Left ventricle myocardium inferior (tissue), 1 donor: ENCODE measurements around the gene SH3BP1. TPM values are rescaled to one million over a fixed set of nuclear protein-coding genes. Genes with fewer than 3 reads are reported as not detected.

Experiments
- DNase-seq: peaks from one replicate; pipeline ENCODE4 v3.0.0-alpha.2; 2020
- H3K27ac ChIP-seq: fragments of 200-600 bp; replicated peaks from 2 replicates; pipeline ENCODE4 v1.8.0; 2021
- H3K27me3 ChIP-seq: fragments of 200-600 bp; 2 replicates; pipeline ENCODE4 v1.8.0; 2021; ENCODE audit warnings: low read depth
- H3K36me3 ChIP-seq: fragments of 200-600 bp; 2 replicates; pipeline ENCODE4 v1.8.0; 2021
- H3K4me1 ChIP-seq: fragments of 200-600 bp; 2 replicates; pipeline ENCODE4 v1.8.0; 2021
- H3K4me3 ChIP-seq: fragments of 200-600 bp; 2 replicates; pipeline ENCODE4 v1.8.0; 2021; ENCODE audit warnings: mild to moderate bottlenecking, moderate library complexity
- H3K9me3 ChIP-seq: fragments of 200-600 bp; replicated peaks from 2 replicates; pipeline ENCODE4 v1.8.0; 2021
- CTCF ChIP-seq: fragments of 200-600 bp; IDR thresholded peaks from 2 replicates; pipeline ENCODE4 v1.8.0; 2021; ENCODE audit warnings: antibody characterized with exemption, mild to moderate bottlenecking, borderline replicate concordance
- intact Hi-C: fragments of 100-400 bp; cut with micrococcal nuclease; formaldehyde crosslinking; loops from one replicate; pipeline ENCODE4 v1.11.0; 2022
- total RNA-seq: library from RNA; stranded (reverse); fragmentation: NEBNext Ultra II Directional; extraction: Animal tissue kit (Norgen Biotek cat#: 25700); gene quantifications from one replicate; pipeline ENCODE4 v1.2.1, GENCODE V29; 2021
- donor health status: DM: no; HTN: yes; CAD: no; lungs with severe emphysema.

The SH3BP1 gene
- total RNA-seq, 1 donor from 2014 or later: 2.5 TPM

- Histone ChIP-seq H3K27me3 (peaks cover 16% of the 10 kb centered on the region), H3K36me3 (no peaks in the 10 kb centered on the region), H3K9me3 (no peaks in the 10 kb centered on the region), H3K4me1 (peaks cover 36% of the 10 kb centered on the region), H3K27ac (peak overlapping the region; percentile 52), H3K4me3 (peak overlapping the region; percentile 68)
- no peak for TF ChIP-seq CTCF
- no peak for DNase-seq
- intact Hi-C loops: loop anchor here (10.0 kb wide), 1 partner anchor 154 kb away; no protein-coding TSS in a partner anchor
These were observed 1.4 kb downstream of the SH3BP1 start for GRCh38 chr22:37640591-37641560.

- intact Hi-C loops: loop anchor here (10.0 kb wide), 1 partner anchor 153 kb away; no protein-coding TSS in a partner anchor
- DNase-seq: no peak
- TF ChIP-seq CTCF: no peak
- Histone ChIP-seq H3K36me3 (no peaks in the 10 kb centered on the region), H3K9me3 (no peaks in the 10 kb centered on the region), H3K27ac (no peak overlapping the region), H3K4me3 (no peak overlapping the region), H3K4me1 (peaks cover 36% of the 10 kb centered on the region), H3K27me3 (peaks cover 16% of the 10 kb centered on the region)
These were observed 2.1 kb downstream of the SH3BP1 start for GRCh38 chr22:37641561-37641949.

- Histone ChIP-seq H3K4me3 (no peak overlapping the region), H3K9me3 (no peaks in the 10 kb centered on the region), H3K36me3 (no peaks in the 10 kb centered on the region), H3K27ac (no peak overlapping the region), H3K4me1 (peaks cover 34% of the 10 kb centered on the region), H3K27me3 (peaks cover 16% of the 10 kb centered on the region)
- intact Hi-C loops: loop anchor here (10.0 kb wide), 1 partner anchor 151 kb away; no protein-coding TSS in a partner anchor
- peak; percentile 87 for DNase-seq
- peak; percentile 97 for TF ChIP-seq CTCF
These were observed 3.9 kb downstream of the SH3BP1 start for GRCh38 chr22:37643225-37643847.

GRCh38 chr22:37647317-37647716, 7.8 kb downstream of the SH3BP1 start:
- no peak for DNase-seq
- Histone ChIP-seq H3K4me3 (no peak overlapping the region), H3K4me1 (peaks cover 8% of the 10 kb centered on the region), H3K27me3 (no peaks in the 10 kb centered on the region), H3K27ac (no peak overlapping the region), H3K36me3 (no peaks in the 10 kb centered on the region), H3K9me3 (no peaks in the 10 kb centered on the region)
- intact Hi-C loops: loop anchor here (10.0 kb wide), 1 partner anchor 147 kb away; no protein-coding TSS in a partner anchor
- TF ChIP-seq CTCF: no peak

- intact Hi-C loops: loop anchor here (10.0 kb wide), 1 partner anchor 147 kb away; no protein-coding TSS in a partner anchor
- Histone ChIP-seq H3K36me3 (no peaks in the 10 kb centered on the region), H3K27me3 (no peaks in the 10 kb centered on the region), H3K4me1 (peaks cover 8% of the 10 kb centered on the region), H3K4me3 (no peak overlapping the region), H3K9me3 (no peaks in the 10 kb centered on the region), H3K27ac (no peak overlapping the region)
- TF ChIP-seq CTCF: no peak
- no peak for DNase-seq
These were observed 8.5 kb downstream of the SH3BP1 start for GRCh38 chr22:37647928-37648327.
